H9 (cell line): Measurements from ENCODE around the gene OSM. TPM values are rescaled to one million over a fixed set of nuclear protein-coding genes. Genes with fewer than 3 reads are reported as not detected.

Source experiments
- DNase-seq: peaks from one replicate; pipeline ENCODE4 v3.0.0-alpha.2; 2017
- H2AFZ ChIP-seq: one replicate; pipeline ENCODE4 v1.6.1; 2013; ENCODE audit warnings: mild to moderate bottlenecking, low read length, control low read depth, moderate library complexity
- H2AK5ac ChIP-seq: 2 replicates; pipeline ENCODE4 v1.6.1; 2013; ENCODE audit warnings: low read length, control low read depth, mixed read lengths; ENCODE audit not compliant: insufficient read length
- H2BK120ac ChIP-seq: one replicate; pipeline ENCODE4 v1.6.1; 2013; ENCODE audit warnings: low read depth, mild to moderate bottlenecking, low read length, control low read depth, inconsistent platforms; ENCODE audit not compliant: poor library complexity, severe bottlenecking
- H2BK12ac ChIP-seq: 2 replicates; pipeline ENCODE4 v1.6.1; 2013; ENCODE audit warnings: low read length, control low read depth, mixed read lengths, low read depth; ENCODE audit not compliant: insufficient read length
- H2BK15ac ChIP-seq: 2 replicates; pipeline ENCODE4 v1.6.1; 2013; ENCODE audit warnings: low read depth, low read length, control low read depth
- H2BK20ac ChIP-seq: one replicate; pipeline ENCODE4 v1.6.1; 2013; ENCODE audit warnings: low read depth, mild to moderate bottlenecking, low read length, control low read depth, inconsistent platforms; ENCODE audit not compliant: poor library complexity, severe bottlenecking
- H2BK5ac ChIP-seq: 2 replicates; pipeline ENCODE4 v1.6.1; 2013; ENCODE audit warnings: low read length, control low read depth, mixed read lengths; ENCODE audit not compliant: insufficient read length
- H3K14ac ChIP-seq: 2 replicates; pipeline ENCODE4 v1.6.1; 2013; ENCODE audit warnings: low read length, control low read depth; ENCODE audit not compliant: insufficient read depth
- H3K18ac ChIP-seq: 2 replicates; pipeline ENCODE4 v1.6.1; 2013; ENCODE audit warnings: low read depth, mild to moderate bottlenecking, mixed read lengths, low read length, control low read depth; ENCODE audit not compliant: insufficient read length
- H3K23ac ChIP-seq: 2 replicates; pipeline ENCODE4 v1.6.1; 2013; ENCODE audit warnings: low read length, control low read depth, mixed read lengths, low read depth; ENCODE audit not compliant: insufficient read length
- H3K23me2 ChIP-seq: 2 replicates; pipeline ENCODE4 v1.6.1; 2013; ENCODE audit warnings: low read depth, mild to moderate bottlenecking, mixed read lengths, low read length, control low read depth; ENCODE audit not compliant: insufficient read length, poor library complexity, severe bottlenecking
- H3K27ac ChIP-seq: 2 replicates; pipeline ENCODE4 v1.5.1; 2013; ENCODE audit warnings: low read length, control low read depth, mixed read lengths, low read depth; ENCODE audit not compliant: insufficient read length
- H3K27me3 ChIP-seq: 2 replicates; pipeline ENCODE4 v1.6.1; 2013; ENCODE audit warnings: low read length, control low read depth, inconsistent platforms; ENCODE audit not compliant: insufficient read depth
- H3K4ac ChIP-seq: 2 replicates; pipeline ENCODE4 v1.6.1; 2013; ENCODE audit warnings: low read depth, mild to moderate bottlenecking, control low read depth, inconsistent platforms, low read length, moderate library complexity
- H3K4me1 ChIP-seq: 2 replicates; pipeline ENCODE4 v1.6.1; 2013; ENCODE audit warnings: low read length, control low read depth, inconsistent platforms; ENCODE audit not compliant: insufficient read depth
- H3K4me2 ChIP-seq: 2 replicates; pipeline ENCODE4 v1.6.1; 2013; ENCODE audit warnings: low read length, control low read depth, mixed read lengths; ENCODE audit not compliant: insufficient read length, insufficient read depth
- H3K56ac ChIP-seq: 2 replicates; pipeline ENCODE4 v1.6.1; 2013; ENCODE audit warnings: low read depth, mild to moderate bottlenecking, mixed read lengths, low read length, control low read depth; ENCODE audit not compliant: insufficient read length
- H3K79me1 ChIP-seq: 2 replicates; pipeline ENCODE4 v1.6.1; 2013; ENCODE audit warnings: low read depth, mild to moderate bottlenecking, moderate library complexity, low read length, control low read depth, inconsistent platforms; ENCODE audit not compliant: insufficient read depth, poor library complexity, severe bottlenecking
- H3K79me2 ChIP-seq: 2 replicates; pipeline ENCODE4 v1.6.1; 2013; ENCODE audit warnings: low read length, control low read depth, inconsistent platforms; ENCODE audit not compliant: insufficient read depth
- H3K9ac ChIP-seq: 2 replicates; pipeline ENCODE4 v1.6.1; 2013; ENCODE audit warnings: low read length, control low read depth, mixed read lengths; ENCODE audit not compliant: insufficient read length; ENCODE audit errors: extremely low read depth
- H3K9me3 ChIP-seq: one replicate; pipeline ENCODE4 v1.6.1; 2013; ENCODE audit warnings: low read depth, low read length, inconsistent platforms; ENCODE audit not compliant: control insufficient read depth
- H3T11ph ChIP-seq: one replicate; pipeline ENCODE4 v1.6.1; 2013; ENCODE audit warnings: mild to moderate bottlenecking, low read length, control low read depth, inconsistent platforms
- H4K20me1 ChIP-seq: one replicate; pipeline ENCODE4 v1.6.1; 2013; ENCODE audit not compliant: control insufficient read depth, insufficient read length, insufficient read depth
- H4K5ac ChIP-seq: 2 replicates; pipeline ENCODE4 v1.6.1; 2013; ENCODE audit warnings: low read depth, mild to moderate bottlenecking, mixed read lengths, low read length, control low read depth; ENCODE audit not compliant: insufficient read length
- H4K8ac ChIP-seq: replicated peaks from 2 replicates; pipeline ENCODE4 v1.6.1; 2013; ENCODE audit warnings: low read length, control low read depth, mixed read lengths, low read depth; ENCODE audit not compliant: insufficient read length
- H4K91ac ChIP-seq: 2 replicates; pipeline ENCODE4 v1.6.1; 2013; ENCODE audit warnings: low read depth, mild to moderate bottlenecking, moderate library complexity, mixed read lengths, low read length, control low read depth; ENCODE audit not compliant: insufficient read length
- H3K27ac Mint-ChIP-seq, 3 experiments: 2 replicates in 2 of 3; 3 replicates in 1 of 3; pipeline ENCODE4 v1.8.0; 2020 to 2021; ENCODE audit warnings: mixed read lengths in 3 of 3, mild to moderate bottlenecking in 1 of 3, moderate library complexity in 1 of 3
- H3K27me3 Mint-ChIP-seq: 2 replicates; pipeline ENCODE4 v1.8.0; 2021; ENCODE audit warnings: low read depth, mild to moderate bottlenecking, moderate library complexity, mixed read lengths
- H3K36me3 Mint-ChIP-seq, 3 experiments: 2 replicates in 2 of 3; 3 replicates in 1 of 3; pipeline ENCODE4 v1.8.0; 2020 to 2021; ENCODE audit warnings: low read depth in 3 of 3, mixed read lengths in 3 of 3; ENCODE audit not compliant: insufficient read depth in 1 of 3
- H3K4me1 Mint-ChIP-seq, 2 experiments: 2 replicates each; pipeline ENCODE4 v1.8.0; 2020; ENCODE audit warnings: mixed read lengths in 2 of 2
- H3K4me3 Mint-ChIP-seq, 2 experiments: 2 replicates in 1 of 2; 3 replicates in 1 of 2; pipeline ENCODE4 v1.8.0; 2020 to 2021; ENCODE audit warnings: mild to moderate bottlenecking in 2 of 2, mixed read lengths in 2 of 2, moderate library complexity in 1 of 2
- H3K9me3 Mint-ChIP-seq, 2 experiments: 2 replicates in 1 of 2; 3 replicates in 1 of 2; pipeline ENCODE4 v1.8.0; 2020; ENCODE audit warnings: mild to moderate bottlenecking in 2 of 2, mixed read lengths in 2 of 2, moderate library complexity in 1 of 2
- CTCF ChIP-seq: fragments of 200-600 bp; sonication (generic); conservative IDR thresholded peaks from 3 replicates; pipeline ENCODE4 v1.8.0; 2021; ENCODE audit warnings: antibody characterized with exemption, mild to moderate bottlenecking
- WGBS: extraction: QIAGEN DNeasy Blood & Tissue Kit; methylation state at CpG from one replicate; pipeline ENCODE4 v1.1.7; 2013; ENCODE audit warnings: missing lambda C conversion rate, low lambda C conversion rate, mixed read lengths; ENCODE audit not compliant: insufficient read length; ENCODE audit errors: extremely low coverage; 5-methylcytosine and 5-hydroxymethylcytosine counted together
- total RNA-seq: library from RNA; stranded (reverse); gene quantifications from 2 replicates; pipeline ENCODE4 v1.2.1, GENCODE V29; 2021

Gene OSM
- total RNA-seq, 1 experiment from 2014 or later, result not detected

GRCh38 chr22:30235687-30236170 is 30.9 kb downstream of the OSM start:
- H2AFZ ChIP-seq, result no peak overlapping the region
- no peak overlapping the region for H3K4me2 ChIP-seq
- H3K27me3 Mint-ChIP-seq, result peaks cover 13% of the 10 kb centered on the region
- H3K79me2 ChIP-seq, result no peaks in the 10 kb centered on the region
- H3K23me2 ChIP-seq, result no peaks in the 10 kb centered on the region
- no peak overlapping the region for H4K5ac ChIP-seq
- no peak overlapping the region for H3K23ac ChIP-seq
- H3K9me3 ChIP-seq, result no peaks in the 10 kb centered on the region
- WGBS, result no CpG with 5 or more reads among the region's 10 CpGs
- H4K8ac ChIP-seq, result no peak overlapping the region
- H3K4me1 Mint-ChIP-seq, result peaks cover 50 to 57% of the 10 kb centered on the region in 2 experiments
- no peak overlapping the region for H3K27ac ChIP-seq
- no peak overlapping the region for H2BK12ac ChIP-seq
- H2BK120ac ChIP-seq, result no peak overlapping the region
- H3K18ac ChIP-seq, result no peak overlapping the region
- no peaks in the 10 kb centered on the region for H3K79me1 ChIP-seq
- H3K4me1 ChIP-seq, result peaks cover 12% of the 10 kb centered on the region
- peaks cover 0 to 2% of the 10 kb centered on the region in 2 experiments; a peak in 1 of 5 replicates for H3K9me3 Mint-ChIP-seq
- H4K91ac ChIP-seq, result no peak overlapping the region
- H2BK5ac ChIP-seq, result no peak overlapping the region
- no peak overlapping the region for H3T11ph ChIP-seq
- H3K36me3 Mint-ChIP-seq, result peaks cover 0 to 4% (median 0%) of the 10 kb centered on the region in 3 experiments; a peak in 2 of 7 replicates
- no peak for DNase-seq
- no peak overlapping the region for H2BK15ac ChIP-seq
- no peak overlapping the region for H3K9ac ChIP-seq
- H4K20me1 ChIP-seq, result no peaks in the 10 kb centered on the region
- no peak overlapping the region for H2AK5ac ChIP-seq
- TF ChIP-seq CTCF, result no peak
- no peaks in the 10 kb centered on the region for H3K27me3 ChIP-seq
- H3K27ac Mint-ChIP-seq, result no peak overlapping the region
- H3K14ac ChIP-seq, result no peak overlapping the region
- H2BK20ac ChIP-seq, result no peak overlapping the region
- no peak overlapping the region for H3K56ac ChIP-seq
- H3K4me3 Mint-ChIP-seq, result no peak overlapping the region
- H3K4ac ChIP-seq, result no peak overlapping the region
